ENCODE measurements around the gene CHD1L. TPM values are rescaled to one million over a fixed set of nuclear protein-coding genes. Genes with fewer than 3 reads are reported as not detected.

Gene CHD1L
- total RNA-seq, 1 donor from 2014 or later = 67.1 TPM

GRCh38 chr1:147246044-147246690, 3.7 kb downstream of the CHD1L start:
- Mint-ChIP-seq H3K9me3 (no peaks in the 10 kb centered on the region), H3K27me3 (no peaks in the 10 kb centered on the region), H3K36me3 (no peaks in the 10 kb centered on the region), H3K27ac (no peak overlapping the region), H3K4me3 (no peak overlapping the region), H3K4me1 (ENCODE audit: unreplicated experiment) (peaks cover 23% of the 10 kb centered on the region)
- DNase-seq (ENCODE audit: extremely low spot score, unreplicated experiment) = no peak
- no peak for TF ChIP-seq CTCF (conservative IDR thresholded peaks at IDR 0.05)

- peaks cover 23% of the 10 kb centered on the region for H3K4me1 Mint-ChIP-seq (ENCODE audit: unreplicated experiment)
- H3K4me3 Mint-ChIP-seq = peak overlapping the region; percentile 32
- TF ChIP-seq CTCF (conservative IDR thresholded peaks at IDR 0.05) = no peak
- DNase-seq (ENCODE audit: extremely low spot score, unreplicated experiment) = no peak
- H3K27ac Mint-ChIP-seq = no peak overlapping the region
- H3K9me3 Mint-ChIP-seq = no peaks in the 10 kb centered on the region
- no peaks in the 10 kb centered on the region for H3K27me3 Mint-ChIP-seq
- H3K36me3 Mint-ChIP-seq = no peaks in the 10 kb centered on the region
These were observed 4.6 kb downstream of the CHD1L start for GRCh38 chr1:147246910-147247655.

- no peak for TF ChIP-seq CTCF (conservative IDR thresholded peaks at IDR 0.05)
- Mint-ChIP-seq H3K27ac (no peak overlapping the region), H3K9me3 (no peaks in the 10 kb centered on the region), H3K27me3 (no peaks in the 10 kb centered on the region), H3K4me3 (no peak overlapping the region), H3K4me1 (ENCODE audit: unreplicated experiment) (peaks cover 30% of the 10 kb centered on the region), H3K36me3 (peaks cover 5% of the 10 kb centered on the region)
- DNase-seq (ENCODE audit: extremely low spot score, unreplicated experiment) = no peak
These were observed 5.3 kb downstream of the CHD1L start for GRCh38 chr1:147247656-147248238.

GRCh38 chr1:147252540-147252939, 10.1 kb downstream of the CHD1L start:
- no peak for TF ChIP-seq CTCF (conservative IDR thresholded peaks at IDR 0.05)
- Mint-ChIP-seq H3K27ac (no peak overlapping the region), H3K4me3 (no peak overlapping the region), H3K4me1 (ENCODE audit: unreplicated experiment) (peaks cover 10% of the 10 kb centered on the region), H3K36me3 (peaks cover 28% of the 10 kb centered on the region), H3K27me3 (no peaks in the 10 kb centered on the region), H3K9me3 (no peaks in the 10 kb centered on the region)
- no peak for DNase-seq (ENCODE audit: extremely low spot score, unreplicated experiment)

GRCh38 chr1:147260956-147261355, 18.5 kb downstream of the CHD1L start:
- H3K4me1 Mint-ChIP-seq (ENCODE audit: unreplicated experiment) = no peaks in the 10 kb centered on the region
- H3K9me3 Mint-ChIP-seq = no peaks in the 10 kb centered on the region
- DNase-seq (ENCODE audit: extremely low spot score, unreplicated experiment) = no peak
- H3K36me3 Mint-ChIP-seq = peaks cover 40% of the 10 kb centered on the region
- H3K4me3 Mint-ChIP-seq = no peak overlapping the region
- no peak for TF ChIP-seq CTCF (conservative IDR thresholded peaks at IDR 0.05)
- no peaks in the 10 kb centered on the region for H3K27me3 Mint-ChIP-seq
- H3K27ac Mint-ChIP-seq = no peak overlapping the region
